ENCODE results near the gene PTPN23. TPM values are rescaled to one million over a fixed set of nuclear protein-coding genes. Genes with fewer than 3 reads are reported as not detected.

Gene PTPN23
- total RNA-seq, 4 donors from 2014 or later, result 26.9 to 199 (median 55.1) TPM

DNA sequence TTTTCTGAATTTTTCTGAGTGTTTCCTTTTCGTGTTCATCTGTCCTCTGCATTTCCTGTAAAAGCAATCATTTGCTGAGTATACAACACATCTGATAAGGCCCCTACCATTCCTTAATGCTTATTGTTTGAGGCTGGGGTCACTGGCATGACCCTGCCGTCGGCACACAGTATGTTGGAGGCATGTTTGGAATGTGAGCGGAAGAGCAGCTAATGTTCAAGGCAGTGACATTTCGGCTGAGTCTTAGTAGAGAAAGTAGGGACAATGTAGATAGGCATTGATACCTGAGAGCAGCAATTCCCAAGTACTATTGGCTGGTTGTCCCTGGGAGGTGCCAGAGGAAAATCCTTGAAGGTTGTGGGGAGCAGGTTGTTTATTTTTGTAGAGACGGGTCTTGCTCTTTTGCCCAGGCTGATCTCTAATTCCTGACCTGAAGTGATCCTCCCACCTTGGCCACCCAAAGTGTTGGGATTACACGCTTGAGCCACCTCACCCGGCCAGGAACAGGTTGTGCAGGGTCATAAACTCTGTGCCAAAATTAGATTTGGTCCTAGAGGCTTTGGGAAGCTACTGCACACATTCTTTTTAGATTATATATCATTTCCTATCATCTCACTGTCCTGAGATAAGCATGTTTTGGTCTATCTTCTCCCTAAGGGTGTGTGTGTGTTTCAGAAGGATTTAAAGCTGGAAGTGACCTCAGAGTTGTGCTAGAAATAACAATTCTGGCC lies 13.5 kb downstream of the PTPN23 start:
- Histone ChIP-seq H3K36me3 (peaks cover 0 to 5% (median 1%) of the 10 kb centered on the region in 4 donors), H3K9me3 (no peaks in the 10 kb centered on the region), H3K4me1 (peaks cover 0 to 28% (median 13%) of the 10 kb centered on the region in 4 donors), H3K27me3 (no peaks in the 10 kb centered on the region), H3K4me3 (no peak overlapping the region), H3K27ac (no peak overlapping the region)
- 38 to 58% methylated on average over 4 to 8 of the region's 8 CpGs for WGBS, 2 donors (ENCODE audit: low coverage in 1 of 2)
- TF ChIP-seq CTCF (IDR thresholded peaks at IDR 0.05) (no peak), EP300 (IDR thresholded peaks at IDR 0.05; ENCODE audit: low read depth) (no peak), POLR2A (IDR thresholded peaks at IDR 0.05) (no peak), POLR2AphosphoS5 (IDR thresholded peaks at IDR 0.05) (no peak)
- in situ Hi-C loops (cut with MboI; ENCODE audit: low pct_ligation_motif_present in 1 of 4, low pct_unique_long_range_greater_than_20kb in 1 of 4, low sequenced_read_pairs in 3 of 4), result no loop called here
- intact Hi-C loops (cut with DNase I; ENCODE audit: low total_unique reads), result no loop called here
- DNase-seq, result no peak

- H3K36me3 ChIP-seq, result peaks cover 0 to 7% (median 3%) of the 10 kb centered on the region in 4 donors
- DNase-seq, result no peak
- WGBS, 2 donors (ENCODE audit: low coverage in 1 of 2), result 70 to 83% methylated on average over 2 to 3 of the region's 3 CpGs
- H3K9me3 ChIP-seq, result no peaks in the 10 kb centered on the region
- TF ChIP-seq POLR2AphosphoS5 (IDR thresholded peaks at IDR 0.05) (no peak), POLR2A (IDR thresholded peaks at IDR 0.05) (no peak), CTCF (IDR thresholded peaks at IDR 0.05) (no peak), EP300 (IDR thresholded peaks at IDR 0.05; ENCODE audit: low read depth) (no peak)
- in situ Hi-C loops (cut with MboI; ENCODE audit: low pct_ligation_motif_present in 1 of 4, low pct_unique_long_range_greater_than_20kb in 1 of 4, low sequenced_read_pairs in 3 of 4), result no loop called here
- H3K4me1 ChIP-seq, result peaks cover 0 to 28% (median 13%) of the 10 kb centered on the region in 4 donors
- H3K4me3 ChIP-seq, result no peak overlapping the region
- no peaks in the 10 kb centered on the region for H3K27me3 ChIP-seq
- intact Hi-C loops (cut with DNase I; ENCODE audit: low total_unique reads), result no loop called here
- H3K27ac ChIP-seq, result no peak overlapping the region
Measured at GRCh38 chr3:47394881-47395280, 14.1 kb downstream of the PTPN23 start.

DNA sequence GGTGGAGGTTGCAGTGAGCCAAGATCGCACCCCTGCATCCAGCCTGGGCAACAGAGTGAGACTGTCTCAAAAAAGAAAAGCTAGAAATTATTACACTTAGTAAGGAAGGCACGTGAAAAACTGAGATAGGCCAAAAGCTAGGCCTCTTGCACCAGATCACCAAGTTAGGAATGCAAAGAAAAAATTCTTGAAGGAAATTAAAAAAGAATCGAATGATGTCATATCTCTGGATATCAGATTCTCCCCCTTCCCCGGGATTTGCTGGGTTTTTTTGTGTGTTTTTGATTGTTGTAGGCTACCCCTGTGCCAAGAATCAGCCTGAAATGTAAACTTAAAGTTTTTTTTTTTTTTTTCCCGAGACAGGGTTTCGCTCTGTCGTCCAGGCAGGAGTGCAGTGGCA lies 17.4 kb downstream of the PTPN23 start:
- no peaks in the 10 kb centered on the region for H3K9me3 ChIP-seq
- H3K27me3 ChIP-seq, result no peaks in the 10 kb centered on the region
- no peak for DNase-seq
- H3K4me1 ChIP-seq, result peaks cover 0 to 28% (median 13%) of the 10 kb centered on the region in 4 donors
- peaks cover 0 to 7% (median 3%) of the 10 kb centered on the region in 4 donors for H3K36me3 ChIP-seq
- TF ChIP-seq POLR2A (IDR thresholded peaks at IDR 0.05) (no peak), EP300 (IDR thresholded peaks at IDR 0.05; ENCODE audit: low read depth) (no peak)
- in situ Hi-C loops (cut with MboI; ENCODE audit: low pct_ligation_motif_present in 1 of 4, low pct_unique_long_range_greater_than_20kb in 1 of 4, low sequenced_read_pairs in 3 of 4) (no loop called here), intact Hi-C loops (cut with DNase I; ENCODE audit: low total_unique reads) (no loop called here)
- 81 to 82% methylated on average over 7 of the region's 7 CpGs for WGBS, 2 donors (ENCODE audit: low coverage in 1 of 2)
- H3K27ac ChIP-seq, result peak overlapping the region in 3 of 4 donors; percentile 9 to 22 (median 12)
- H3K4me3 ChIP-seq, result no peak overlapping the region

- TF ChIP-seq EP300 (IDR thresholded peaks at IDR 0.05; ENCODE audit: low read depth), result no peak
- no peak for TF ChIP-seq POLR2A (IDR thresholded peaks at IDR 0.05)
- no peak for TF ChIP-seq POLR2AphosphoS5 (IDR thresholded peaks at IDR 0.05)
- TF ChIP-seq CTCF (IDR thresholded peaks at IDR 0.05), result no peak
- no peak for DNase-seq
- peaks cover 0 to 21% (median 8%) of the 10 kb centered on the region in 4 donors for H3K4me1 ChIP-seq
- no peak overlapping the region for H3K27ac ChIP-seq
- H3K4me3 ChIP-seq, result no peak overlapping the region
- WGBS, 2 donors (ENCODE audit: low coverage in 1 of 2), result 83 to 100% methylated on average over 1 of the region's 1 CpG
- H3K27me3 ChIP-seq, result no peaks in the 10 kb centered on the region
- intact Hi-C loops (cut with DNase I; ENCODE audit: low total_unique reads), result no loop called here
- H3K9me3 ChIP-seq, result no peaks in the 10 kb centered on the region
- H3K36me3 ChIP-seq, result peaks cover 0 to 7% (median 3%) of the 10 kb centered on the region in 4 donors
- in situ Hi-C loops (cut with MboI; ENCODE audit: low pct_ligation_motif_present in 1 of 4, low pct_unique_long_range_greater_than_20kb in 1 of 4, low sequenced_read_pairs in 3 of 4), result no loop called here
Measured at GRCh38 chr3:47399016-47399415, 18.2 kb downstream of the PTPN23 start.
